Endothelial cell (in vitro differentiated cells): ENCODE data around the gene CNTNAP1. TPM values are rescaled to one million over a fixed set of nuclear protein-coding genes. Genes with fewer than 3 reads are reported as not detected.
"Not testable (repeated sequence)": the region's sequence is repeated elsewhere in the genome, so short reads cannot be mapped to it uniquely, and the experiment has no call there.

Source experiments
- DNase-seq: peaks from one replicate; pipeline ENCODE4 v3.0.0; 2021; ENCODE audit warnings: low spot score
- H3K27ac Mint-ChIP-seq: one replicate; pipeline ENCODE4 v1.8.0; 2021; ENCODE audit warnings: mixed read lengths, inconsistent platforms; ENCODE audit not compliant: unreplicated experiment
- H3K27me3 Mint-ChIP-seq: one replicate; pipeline ENCODE4 v1.8.0; 2021; ENCODE audit warnings: mild to moderate bottlenecking, moderate library complexity, mixed read lengths, inconsistent platforms; ENCODE audit not compliant: unreplicated experiment
- H3K36me3 Mint-ChIP-seq: one replicate; pipeline ENCODE4 v1.8.0; 2021; ENCODE audit warnings: mild to moderate bottlenecking, low read depth, mixed read lengths, inconsistent platforms; ENCODE audit not compliant: unreplicated experiment
- H3K4me1 Mint-ChIP-seq: one replicate; pipeline ENCODE4 v1.8.0; 2021; ENCODE audit warnings: mild to moderate bottlenecking, mixed read lengths, inconsistent platforms; ENCODE audit not compliant: unreplicated experiment
- H3K4me3 Mint-ChIP-seq: one replicate; pipeline ENCODE4 v1.8.0; 2021; ENCODE audit warnings: mild to moderate bottlenecking, mixed read lengths, inconsistent platforms; ENCODE audit not compliant: unreplicated experiment
- H3K9me3 Mint-ChIP-seq: one replicate; pipeline ENCODE4 v1.8.0; 2021; ENCODE audit warnings: mixed read lengths, inconsistent platforms; ENCODE audit not compliant: unreplicated experiment
- CTCF ChIP-seq: fragments of 200-600 bp; sonication (generic); IDR thresholded peaks from one replicate; pipeline ENCODE4 v1.5.0; 2021; ENCODE audit warnings: antibody characterized with exemption; ENCODE audit not compliant: unreplicated experiment
- total RNA-seq: library from RNA; stranded (reverse); fragmentation: NEBNext Ultra II Directional; extraction: Animal tissue kit (Norgen Biotek cat#: 25700); gene quantifications from one replicate; pipeline ENCODE4 v1.2.1, GENCODE V29; 2021; ENCODE audit not compliant: unreplicated experiment

Gene CNTNAP1
- total RNA-seq, 1 donor from 2014 or later, result 8.9 TPM

GRCh38 chr17:42723636-42724035 is 41.3 kb downstream of the CNTNAP1 start:
- no peaks in the 10 kb centered on the region for H3K27me3 Mint-ChIP-seq
- H3K4me1 Mint-ChIP-seq, result peaks cover under 1% of the 10 kb centered on the region
- H3K27ac Mint-ChIP-seq, result no peak overlapping the region
- no peaks in the 10 kb centered on the region for H3K9me3 Mint-ChIP-seq
- no peak for DNase-seq
- no peak overlapping the region for H3K4me3 Mint-ChIP-seq
- TF ChIP-seq CTCF, result no peak
- H3K36me3 Mint-ChIP-seq, result peaks cover 19% of the 10 kb centered on the region

- no peaks in the 10 kb centered on the region for H3K9me3 Mint-ChIP-seq
- no peak overlapping the region for H3K27ac Mint-ChIP-seq
- no peaks in the 10 kb centered on the region for H3K27me3 Mint-ChIP-seq
- H3K36me3 Mint-ChIP-seq, result peaks cover 17% of the 10 kb centered on the region
- H3K4me3 Mint-ChIP-seq, result no peak overlapping the region
- TF ChIP-seq CTCF, result no peak
- H3K4me1 Mint-ChIP-seq, result no peaks in the 10 kb centered on the region
- no peak for DNase-seq
These were observed 42.8 kb downstream of the CNTNAP1 start for GRCh38 chr17:42725143-42725542.

GRCh38 chr17:42740699-42741098 is 58.4 kb downstream of the CNTNAP1 start:
- peaks cover 9% of the 10 kb centered on the region for H3K4me1 Mint-ChIP-seq
- no peak overlapping the region for H3K4me3 Mint-ChIP-seq
- H3K27me3 Mint-ChIP-seq, result peaks cover 4% of the 10 kb centered on the region
- DNase-seq, result no peak
- H3K36me3 Mint-ChIP-seq, result peaks cover 4% of the 10 kb centered on the region
- no peaks in the 10 kb centered on the region for H3K9me3 Mint-ChIP-seq
- H3K27ac Mint-ChIP-seq, result no peak overlapping the region
- TF ChIP-seq CTCF, result no peak

- H3K27ac Mint-ChIP-seq, H3K9me3 Mint-ChIP-seq, H3K4me3 Mint-ChIP-seq, H3K27me3 Mint-ChIP-seq, DNase-seq, H3K36me3 Mint-ChIP-seq: not testable (repeated sequence)
- H3K4me1 Mint-ChIP-seq, result peaks cover 15% of the 10 kb centered on the region
These were observed 60.6 kb downstream of the CNTNAP1 start for GRCh38 chr17:42742916-42743315.

- Mint-ChIP-seq H3K4me3 (peak overlapping the region; percentile 94), H3K27ac (peak overlapping the region; percentile 61), H3K9me3 (no peaks in the 10 kb centered on the region), H3K27me3 (peaks cover 4% of the 10 kb centered on the region), H3K4me1 (peaks cover 24% of the 10 kb centered on the region), H3K36me3 (peaks cover 4% of the 10 kb centered on the region)
- DNase-seq, result no peak
- no peak for TF ChIP-seq CTCF
These were observed 61.4 kb downstream of the CNTNAP1 start for GRCh38 chr17:42743595-42744282.
